ENCODE measurements around the gene GABBR2. TPM values are rescaled to one million over a fixed set of nuclear protein-coding genes. Genes with fewer than 3 reads are reported as not detected.

Gene GABBR2
- total RNA-seq, 1 donor from 2014 or later, result 0.75 TPM

- H3K4me3 ChIP-seq (ENCODE audit: low read depth, low read length), result no peak overlapping the region
- no peak for TF ChIP-seq CTCF (conservative IDR thresholded peaks at IDR 0.05; ENCODE audit: low read depth, low read length)
- no peak for DNase-seq (ENCODE audit: low read depth)
Observed at GRCh38 chr9:98306384-98307145, 402.2 kb downstream of the GABBR2 start.

- DNase-seq (ENCODE audit: low read depth), result no peak
- H3K4me3 ChIP-seq (ENCODE audit: low read depth, low read length), result no peak overlapping the region
- TF ChIP-seq CTCF (conservative IDR thresholded peaks at IDR 0.05; ENCODE audit: low read depth, low read length), result no peak
Observed at GRCh38 chr9:98304381-98304780, 404.4 kb downstream of the GABBR2 start.

- TF ChIP-seq CTCF (conservative IDR thresholded peaks at IDR 0.05; ENCODE audit: low read depth, low read length), result no peak
- no peak for DNase-seq (ENCODE audit: low read depth)
- no peak overlapping the region for H3K4me3 ChIP-seq (ENCODE audit: low read depth, low read length)
Observed at GRCh38 chr9:98303633-98304125, 405.1 kb downstream of the GABBR2 start.

GRCh38 chr9:98302938-98303632 lies 405.6 kb downstream of the GABBR2 start:
- TF ChIP-seq CTCF (conservative IDR thresholded peaks at IDR 0.05; ENCODE audit: low read depth, low read length), result no peak
- no peak overlapping the region for H3K4me3 ChIP-seq (ENCODE audit: low read depth, low read length)
- DNase-seq (ENCODE audit: low read depth), result no peak

GRCh38 chr9:98302150-98302549 lies 406.6 kb downstream of the GABBR2 start:
- H3K4me3 ChIP-seq (ENCODE audit: low read depth, low read length), result no peak overlapping the region
- no peak for DNase-seq (ENCODE audit: low read depth)
- no peak for TF ChIP-seq CTCF (conservative IDR thresholded peaks at IDR 0.05; ENCODE audit: low read depth, low read length)

GRCh38 chr9:98300611-98301010 lies 408.1 kb downstream of the GABBR2 start:
- DNase-seq (ENCODE audit: low read depth), result no peak
- H3K4me3 ChIP-seq (ENCODE audit: low read depth, low read length), result no peak overlapping the region
- TF ChIP-seq CTCF (conservative IDR thresholded peaks at IDR 0.05; ENCODE audit: low read depth, low read length), result no peak
